Activated CD8-positive, alpha-beta memory T cell treated with anti-CD3 and anti-CD28 coated beads, Interleukin-2, amount 50 U/mL, for 24 hours (primary cell): ENCODE results near the gene KCNJ13.
"Not testable (repeated sequence)": the region's sequence is repeated elsewhere in the genome, so short reads cannot be mapped to it uniquely, and the experiment has no call there.

ENCODE experiments used
- DNase-seq: peaks from one replicate; pipeline ENCODE4 v3.0.0-alpha.2; 2020; ENCODE audit errors: extremely low read depth

The KCNJ13 gene

GRCh38 chr2:232767866-232768265, 8.5 kb downstream of the KCNJ13 start:
- DNase-seq, result no peak

- DNase-seq, result no peak
Observed at GRCh38 chr2:232761301-232761907, 15.0 kb downstream of the KCNJ13 start.

- no peak for DNase-seq
Observed at GRCh38 chr2:232757905-232758304, 18.5 kb downstream of the KCNJ13 start.

GRCh38 chr2:232750135-232750671, 26.2 kb downstream of the KCNJ13 start:
- no peak for DNase-seq

- DNase-seq, result no peak
Observed at GRCh38 chr2:232749331-232749730, 27.0 kb downstream of the KCNJ13 start.

GRCh38 chr2:232748038-232748437, 28.3 kb downstream of the KCNJ13 start:
- no peak for DNase-seq

GRCh38 chr2:232744963-232745362, 31.4 kb downstream of the KCNJ13 start:
- no peak for DNase-seq

GRCh38 chr2:232741972-232742371, 34.4 kb downstream of the KCNJ13 start:
- no peak for DNase-seq

GRCh38 chr2:232741294-232741693, 35.1 kb downstream of the KCNJ13 start:
- no peak for DNase-seq

GRCh38 chr2:232731470-232731869, 44.9 kb downstream of the KCNJ13 start:
- no peak for DNase-seq

GRCh38 chr2:232728785-232729184, 47.6 kb downstream of the KCNJ13 start:
- DNase-seq, result no peak

GRCh38 chr2:232723027-232723426, 53.3 kb downstream of the KCNJ13 start:
- DNase-seq, result no peak

GRCh38 chr2:232721882-232722281, 54.5 kb downstream of the KCNJ13 start:
- no peak for DNase-seq

- no peak for DNase-seq
Observed at GRCh38 chr2:232721261-232721660, 55.1 kb downstream of the KCNJ13 start.

- not testable (repeated sequence) for DNase-seq
Observed at GRCh38 chr2:232720056-232720455, 56.3 kb downstream of the KCNJ13 start.
